ENCODE measurements around the gene TBCE. TPM values are rescaled to one million over a fixed set of nuclear protein-coding genes. Genes with fewer than 3 reads are reported as not detected.

Gene TBCE
- total RNA-seq, 1 experiment from 2014 or later, result 41.6 TPM

DNA sequence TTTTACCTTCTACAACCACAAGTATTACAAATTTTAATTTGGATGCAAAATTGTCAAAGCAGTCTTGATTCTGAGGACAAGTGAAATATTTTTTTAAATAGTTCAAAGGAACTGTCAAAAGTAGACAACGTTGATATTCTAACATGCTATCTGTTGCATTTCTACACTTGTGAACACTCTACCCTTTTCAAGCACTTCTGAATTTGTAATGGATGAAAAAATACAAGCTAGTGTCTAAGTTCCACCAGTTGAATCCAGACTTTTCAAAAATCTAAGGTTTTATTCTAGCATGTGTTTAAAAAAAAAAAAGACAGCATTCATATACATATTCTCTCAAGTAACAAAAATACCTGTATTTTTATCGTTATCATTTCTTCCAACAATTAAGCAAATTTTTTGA is 41.4 kb upstream of the TBCE start:
- Histone ChIP-seq H2BK20ac (ENCODE audit: low read depth, low read length, poor library complexity, severe bottlenecking) (no peak overlapping the region), H2BK5ac (ENCODE audit: insufficient read length, low read length) (no peak overlapping the region), H3K9me3 (ENCODE audit: control insufficient read depth, low read depth, low read length) (no peaks in the 10 kb centered on the region), H4K8ac (replicated peaks; ENCODE audit: insufficient read length, low read depth, low read length) (no peak overlapping the region), H4K91ac (ENCODE audit: insufficient read length, low read depth, low read length) (no peak overlapping the region), H3K56ac (ENCODE audit: insufficient read length, low read depth, low read length) (no peak overlapping the region), H3K4me2 (ENCODE audit: insufficient read depth, insufficient read length, low read length) (peak overlapping the region; percentile 27), H2BK12ac (ENCODE audit: insufficient read length, low read depth, low read length) (no peak overlapping the region), H3K4me1 (ENCODE audit: insufficient read depth, low read length) (no peaks in the 10 kb centered on the region), H3K4ac (ENCODE audit: low read depth, low read length) (no peak overlapping the region), H3K27me3 (ENCODE audit: insufficient read depth, low read length) (no peaks in the 10 kb centered on the region), H4K20me1 (ENCODE audit: control insufficient read depth, insufficient read depth, insufficient read length) (no peaks in the 10 kb centered on the region), H2AFZ (ENCODE audit: low read length) (no peak overlapping the region), H2BK15ac (ENCODE audit: low read depth, low read length) (no peak overlapping the region), H2AK5ac (ENCODE audit: insufficient read length, low read length) (no peak overlapping the region), H3K23ac (ENCODE audit: insufficient read length, low read depth, low read length) (no peak overlapping the region), H3K18ac (ENCODE audit: insufficient read length, low read depth, low read length) (no peak overlapping the region), H4K5ac (ENCODE audit: insufficient read length, low read depth, low read length) (no peak overlapping the region), H2BK120ac (ENCODE audit: low read depth, low read length, poor library complexity, severe bottlenecking) (no peak overlapping the region), H3K23me2 (ENCODE audit: insufficient read length, low read depth, low read length, poor library complexity, severe bottlenecking) (peaks cover 10% of the 10 kb centered on the region), H3K79me1 (ENCODE audit: insufficient read depth, low read depth, low read length, poor library complexity, severe bottlenecking) (peaks cover 3% of the 10 kb centered on the region), H3K79me2 (ENCODE audit: insufficient read depth, low read length) (peaks cover 43% of the 10 kb centered on the region; the same call in 1 of the 2 replicates), H3T11ph (ENCODE audit: low read length) (no peak overlapping the region), H3K9ac (ENCODE audit: extremely low read depth, insufficient read length, low read length) (peak overlapping the region; percentile 56), H3K27ac (ENCODE audit: insufficient read length, low read depth, low read length) (no peak overlapping the region), H3K14ac (ENCODE audit: insufficient read depth, low read length) (no peak overlapping the region)
- WGBS (ENCODE audit: extremely low coverage, insufficient read length, low lambda C conversion rate), result 100% methylated on average over 1 of the region's 2 CpGs
- peaks cover 26% of the 10 kb centered on the region in 2 experiments for H3K4me1 Mint-ChIP-seq
- H3K9me3 Mint-ChIP-seq, result no peaks in the 10 kb centered on the region
- TF ChIP-seq, protein P1, sequence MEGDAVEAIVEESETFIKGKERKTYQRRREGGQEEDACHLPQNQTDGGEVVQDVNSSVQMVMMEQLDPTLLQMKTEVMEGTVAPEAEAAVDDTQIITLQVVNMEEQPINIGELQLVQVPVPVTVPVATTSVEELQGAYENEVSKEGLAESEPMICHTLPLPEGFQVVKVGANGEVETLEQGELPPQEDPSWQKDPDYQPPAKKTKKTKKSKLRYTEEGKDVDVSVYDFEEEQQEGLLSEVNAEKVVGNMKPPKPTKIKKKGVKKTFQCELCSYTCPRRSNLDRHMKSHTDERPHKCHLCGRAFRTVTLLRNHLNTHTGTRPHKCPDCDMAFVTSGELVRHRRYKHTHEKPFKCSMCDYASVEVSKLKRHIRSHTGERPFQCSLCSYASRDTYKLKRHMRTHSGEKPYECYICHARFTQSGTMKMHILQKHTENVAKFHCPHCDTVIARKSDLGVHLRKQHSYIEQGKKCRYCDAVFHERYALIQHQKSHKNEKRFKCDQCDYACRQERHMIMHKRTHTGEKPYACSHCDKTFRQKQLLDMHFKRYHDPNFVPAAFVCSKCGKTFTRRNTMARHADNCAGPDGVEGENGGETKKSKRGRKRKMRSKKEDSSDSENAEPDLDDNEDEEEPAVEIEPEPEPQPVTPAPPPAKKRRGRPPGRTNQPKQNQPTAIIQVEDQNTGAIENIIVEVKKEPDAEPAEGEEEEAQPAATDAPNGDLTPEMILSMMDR (conservative IDR thresholded peaks at IDR 0.05), result no peak
- H3K4me3 Mint-ChIP-seq, result peak overlapping the region in 1 of 2 experiments; percentile 97; a peak in 4 of 5 replicates
- no peak for DNase-seq
- peaks cover 17 to 32% (median 30%) of the 10 kb centered on the region in 3 experiments for H3K36me3 Mint-ChIP-seq (ENCODE audit: insufficient read depth in 1 of 3, low read depth in 3 of 3)
- no peaks in the 10 kb centered on the region for H3K27me3 Mint-ChIP-seq (ENCODE audit: low read depth)
- peak overlapping the region in 1 of 3 experiments; percentile 20; a peak in 2 of 7 replicates for H3K27ac Mint-ChIP-seq
